ENCODE data around the gene IYD.
"Not testable (repeated sequence)": the region's sequence is repeated elsewhere in the genome, so short reads cannot be mapped to it uniquely, and the experiment has no call there.

Gene IYD

DNA sequence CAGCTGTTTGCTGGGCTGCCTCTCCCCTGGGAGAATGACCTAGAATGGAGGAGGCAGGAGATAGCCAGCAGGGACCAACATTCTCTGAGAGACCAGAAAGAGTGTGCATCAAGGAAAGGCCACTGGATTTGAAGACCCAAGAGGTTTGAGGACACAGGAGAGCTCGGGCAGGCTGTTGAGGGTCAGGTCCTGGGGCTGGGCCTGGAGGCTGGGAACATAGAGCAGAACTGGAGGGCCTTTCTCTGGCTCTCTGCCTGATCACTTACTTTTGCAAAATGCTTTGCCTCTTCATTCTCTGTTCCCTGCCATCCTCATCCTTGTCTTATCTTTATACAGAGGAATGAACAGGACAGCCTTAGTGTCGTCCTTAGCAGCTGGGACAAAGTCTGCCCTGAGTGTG is 2.5 kb downstream of the IYD start:
- H3K27ac ChIP-seq: no peak overlapping the region
- TF ChIP-seq, protein P1, sequence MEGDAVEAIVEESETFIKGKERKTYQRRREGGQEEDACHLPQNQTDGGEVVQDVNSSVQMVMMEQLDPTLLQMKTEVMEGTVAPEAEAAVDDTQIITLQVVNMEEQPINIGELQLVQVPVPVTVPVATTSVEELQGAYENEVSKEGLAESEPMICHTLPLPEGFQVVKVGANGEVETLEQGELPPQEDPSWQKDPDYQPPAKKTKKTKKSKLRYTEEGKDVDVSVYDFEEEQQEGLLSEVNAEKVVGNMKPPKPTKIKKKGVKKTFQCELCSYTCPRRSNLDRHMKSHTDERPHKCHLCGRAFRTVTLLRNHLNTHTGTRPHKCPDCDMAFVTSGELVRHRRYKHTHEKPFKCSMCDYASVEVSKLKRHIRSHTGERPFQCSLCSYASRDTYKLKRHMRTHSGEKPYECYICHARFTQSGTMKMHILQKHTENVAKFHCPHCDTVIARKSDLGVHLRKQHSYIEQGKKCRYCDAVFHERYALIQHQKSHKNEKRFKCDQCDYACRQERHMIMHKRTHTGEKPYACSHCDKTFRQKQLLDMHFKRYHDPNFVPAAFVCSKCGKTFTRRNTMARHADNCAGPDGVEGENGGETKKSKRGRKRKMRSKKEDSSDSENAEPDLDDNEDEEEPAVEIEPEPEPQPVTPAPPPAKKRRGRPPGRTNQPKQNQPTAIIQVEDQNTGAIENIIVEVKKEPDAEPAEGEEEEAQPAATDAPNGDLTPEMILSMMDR (conservative IDR thresholded peaks at IDR 0.05; ENCODE audit: low read depth): no peak
- DNase-seq (ENCODE audit: low spot score): no peak
- ChIA-PET CTCF (interaction anchor here (0.7 kb wide), 1 partner anchor 19 kb away, joined by 3 read pairs; no protein-coding TSS in a partner anchor), POLR2A (ENCODE audit: low non-redundant PET) (no interaction called here)

DNA sequence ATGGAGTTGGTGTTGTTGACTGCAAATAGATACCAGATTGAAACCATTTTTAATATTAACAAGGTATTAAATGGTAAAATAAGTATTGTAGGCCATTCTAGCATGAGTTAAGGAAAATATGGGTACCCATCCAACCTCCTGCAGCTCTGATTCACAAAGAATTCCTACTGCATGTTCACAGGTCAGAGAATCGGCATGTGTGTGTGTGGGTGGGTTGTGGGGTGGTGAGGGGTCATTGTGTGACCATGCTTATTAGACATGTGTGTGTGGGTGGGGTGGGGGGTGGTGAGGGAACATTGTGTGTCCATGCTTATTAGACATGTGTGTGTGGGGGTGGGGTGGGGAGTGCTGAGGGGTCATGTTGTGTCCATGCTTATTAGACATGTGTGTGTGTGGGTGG is 3.2 kb downstream of the IYD start:
- ChIA-PET CTCF (interaction anchor here (0.7 kb wide), 1 partner anchor 18 kb away, joined by 3 read pairs; no protein-coding TSS in a partner anchor), POLR2A (ENCODE audit: low non-redundant PET) (no interaction called here)
- TF ChIP-seq, protein P1 (conservative IDR thresholded peaks at IDR 0.05; ENCODE audit: low read depth): no peak
- no peak overlapping the region for H3K27ac ChIP-seq
- DNase-seq (ENCODE audit: low spot score): no peak

DNA sequence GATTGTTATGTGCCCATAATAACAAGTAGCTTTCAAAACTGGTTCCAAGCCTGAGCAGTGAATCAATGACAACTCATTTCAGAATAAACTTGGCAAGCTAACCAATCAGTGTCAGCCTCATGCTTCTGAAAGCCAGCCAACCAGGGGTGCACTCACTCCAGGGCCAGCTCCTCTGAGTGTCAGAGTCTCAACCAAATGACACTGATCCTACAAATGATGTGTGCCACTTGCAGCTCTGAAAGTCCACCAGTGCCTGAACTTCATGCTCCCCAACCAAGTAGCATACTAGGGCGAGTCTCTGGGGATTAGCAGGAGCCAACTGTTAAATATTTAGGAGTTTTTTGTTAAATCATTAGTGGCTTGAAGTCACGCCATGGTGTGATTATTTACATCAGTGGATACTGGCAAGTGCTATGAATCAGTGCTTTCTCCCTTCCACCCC is 4.5 kb downstream of the IYD start:
- no peak overlapping the region for H3K27ac ChIP-seq
- ChIA-PET POLR2A (ENCODE audit: low non-redundant PET) (no interaction called here), CTCF (interaction anchor here (0.6 to 1.2 kb wide), 2 partner anchors 23 to 75 kb away, joined by 3 read pairs; no protein-coding TSS in a partner anchor)
- TF ChIP-seq, protein P1 (conservative IDR thresholded peaks at IDR 0.05; ENCODE audit: low read depth): no peak
- DNase-seq (ENCODE audit: low spot score): peak; percentile 14

DNA sequence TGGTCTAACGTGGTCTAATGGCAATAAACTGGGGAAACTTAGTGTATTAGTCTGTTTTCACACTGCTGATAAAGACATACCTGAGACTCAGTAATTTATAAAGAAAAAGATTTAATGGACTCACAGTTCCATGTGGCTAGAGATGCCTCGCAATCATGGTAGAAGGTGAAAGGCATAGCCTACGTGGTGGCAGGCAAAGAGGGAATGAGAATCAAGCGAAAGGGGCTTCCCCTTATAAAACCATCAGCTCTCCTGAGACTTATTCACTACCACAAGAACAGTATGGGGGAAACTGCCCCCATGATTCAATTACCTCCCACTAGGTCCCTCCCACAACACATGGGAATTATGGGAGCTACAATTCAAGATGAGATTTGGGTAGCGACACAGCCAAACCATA is 5.5 kb downstream of the IYD start:
- POLR2A ChIA-PET (ENCODE audit: low non-redundant PET); CTCF ChIA-PET; DNase-seq (ENCODE audit: low spot score); H3K27ac ChIP-seq: not testable (repeated sequence)

DNA sequence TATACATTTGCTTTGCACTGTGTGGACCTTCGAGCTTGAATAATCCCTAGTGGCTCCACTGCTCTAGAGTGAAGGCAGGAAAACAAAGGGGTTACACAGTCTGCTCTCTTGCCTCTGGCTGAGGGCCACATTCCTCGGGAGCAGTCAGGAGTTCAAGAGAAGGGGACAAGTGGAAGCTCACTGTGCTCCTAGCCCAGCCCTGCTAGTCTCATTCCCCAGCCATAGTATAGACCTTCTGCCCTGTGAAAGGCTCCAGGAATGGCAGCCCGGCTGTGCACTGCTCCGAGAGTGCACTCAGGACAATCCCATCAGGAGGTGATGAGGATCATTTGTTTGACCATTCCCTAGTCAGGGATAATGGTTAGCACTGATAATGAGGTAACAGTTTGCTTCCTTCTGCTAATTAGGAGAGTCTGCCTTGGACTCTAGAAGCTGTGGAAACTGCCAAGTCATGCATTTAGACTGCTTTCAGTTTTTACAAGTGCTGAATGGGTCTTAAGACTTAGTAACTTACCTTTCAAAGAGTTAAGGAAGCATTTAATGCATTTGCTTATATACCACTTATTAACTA is 8.5 kb downstream of the IYD start:
- DNase-seq (ENCODE audit: low spot score): no peak

DNA sequence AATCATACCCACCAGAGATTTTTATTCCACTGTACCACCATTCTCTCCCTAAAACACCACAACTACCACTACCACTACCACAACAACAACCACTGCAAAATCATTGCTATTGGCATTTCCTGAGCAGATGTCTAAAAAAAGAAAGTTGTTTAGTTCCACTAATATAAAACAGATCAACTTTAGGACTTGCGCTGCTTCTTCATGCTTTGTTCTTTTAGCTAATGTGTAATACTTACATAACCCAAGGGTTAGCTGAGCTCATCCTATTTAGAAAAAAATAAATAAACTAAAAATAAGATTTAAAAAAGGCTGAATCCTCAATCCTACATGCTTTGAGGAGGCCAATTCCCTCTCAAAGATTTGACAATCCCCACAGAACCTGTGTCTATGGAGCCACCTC is 11.4 kb downstream of the IYD start:
- ChIA-PET CTCF (interaction anchor here (0.5 kb wide), 1 partner anchor 31 kb away, joined by 3 read pairs; no protein-coding TSS in a partner anchor), POLR2A (ENCODE audit: low non-redundant PET) (no interaction called here)
- no peak for DNase-seq (ENCODE audit: low spot score)
- TF ChIP-seq, protein P1 (conservative IDR thresholded peaks at IDR 0.05; ENCODE audit: low read depth): no peak
- H3K27ac ChIP-seq: no peak overlapping the region

More for the DNA sequence above, 8.5 kb downstream of the IYD start:
- ChIA-PET CTCF (no interaction called here), POLR2A (ENCODE audit: low non-redundant PET) (no interaction called here)
- TF ChIP-seq, protein P1 (conservative IDR thresholded peaks at IDR 0.05; ENCODE audit: low read depth): no peak
- H3K27ac ChIP-seq: no peak overlapping the region

DNA sequence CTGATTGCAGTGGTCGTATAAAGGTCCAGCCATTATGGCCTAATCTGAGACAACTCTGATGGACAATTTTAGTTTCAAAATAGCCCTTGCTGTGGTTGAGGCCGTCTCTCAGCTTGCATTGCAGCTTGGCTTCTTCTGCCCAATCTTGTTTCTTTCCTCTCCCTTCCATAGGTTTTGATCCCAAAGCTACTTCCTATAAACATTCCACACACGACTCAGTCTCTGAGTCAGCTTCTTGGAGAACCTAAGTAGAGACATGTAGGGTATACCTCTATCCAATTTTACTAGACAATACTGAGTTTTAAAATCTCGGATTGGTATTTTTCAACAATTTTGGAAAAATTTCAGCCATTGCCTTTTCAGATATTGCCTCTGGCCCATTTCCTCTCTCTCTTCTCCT is 13.4 kb downstream of the IYD start:
- no peak overlapping the region for H3K27ac ChIP-seq
- DNase-seq (ENCODE audit: low spot score): no peak
- ChIA-PET POLR2A (ENCODE audit: low non-redundant PET) (no interaction called here), CTCF (no interaction called here)
- TF ChIP-seq, protein P1 (conservative IDR thresholded peaks at IDR 0.05; ENCODE audit: low read depth): no peak

Data from RWPE1 (cell line).